ENCODE data around the gene DLG1.

- TF ChIP-seq SUZ12 (IDR thresholded peaks at IDR 0.05; ENCODE audit: extremely low read depth, insufficient read depth, insufficient read length) (no peak), YY1 (IDR thresholded peaks at IDR 0.05; ENCODE audit: insufficient read depth, insufficient read length) (no peak), ZNF274 (IDR thresholded peaks at IDR 0.05; ENCODE audit: low read depth, low read length) (no peak)
Observed at GRCh38 chr3:197227780-197228574, 70.4 kb downstream of the DLG1 start.
